Adrenal gland (tissue), 12 donors: ENCODE measurements around the gene DPP9. TPM values are rescaled to one million over a fixed set of nuclear protein-coding genes. Genes with fewer than 3 reads are reported as not detected.

ENCODE experiments used
- DNase-seq, 7 donors: peaks; one replicate each; pipeline ENCODE4 v3.0.0-alpha.2; 2019 to 2020
- H3K27ac ChIP-seq, 5 donors: fragments of 200-600 bp; sonication (generic) in 4 of 5; 1 replicate in 3 of 5; 2 replicates in 2 of 5; pipeline versions ENCODE4 v1.5.1 to v1.8.0; 2016 to 2020; ENCODE audit warnings: mild to moderate bottlenecking in 1 of 5
- H3K27me3 ChIP-seq: fragments of 200-600 bp; 2 replicates; pipeline ENCODE4 v1.8.0; 2021
- H3K36me3 ChIP-seq, 2 donors: fragments of 200-600 bp; replicated peaks in 1 of 2; 1 replicate in 1 of 2; 2 replicates in 1 of 2; pipeline versions ENCODE4 v1.5.1 to v1.8.0; 2018 to 2022
- H3K4me1 ChIP-seq, 2 donors: fragments of 200-600 bp; replicated peaks in 1 of 2; 1 replicate in 1 of 2; 2 replicates in 1 of 2; pipeline versions ENCODE4 v1.5.1 to v1.8.0; 2018 to 2021
- H3K4me3 ChIP-seq, 4 donors: fragments of 200-600 bp; sonication (generic) in 3 of 4; one replicate each; pipeline ENCODE4 v1.5.1; 2016 to 2018
- H3K9me3 ChIP-seq, 3 donors: fragments of 200-600 bp; sonication (generic) in 1 of 3; replicated peaks in 1 of 3; 1 replicate in 2 of 3; 2 replicates in 1 of 3; pipeline versions ENCODE4 v1.5.1 to v1.8.0; 2016 to 2021
- POLR2A ChIP-seq, 2 donors: fragments of 450-650 bp; IDR thresholded peaks; one replicate each; pipeline ENCODE4 v1.6.1; 2017; ENCODE audit warnings: antibody characterized with exemption in 2 of 2, mild to moderate bottlenecking in 2 of 2, moderate library complexity in 1 of 2
- WGBS, 4 donors: extraction: QIAGEN DNeasy Blood & Tissue Kit in 2 of 4; methylation state at CpG; one replicate each; pipeline versions ENCODE4 v1.1.5 to v1.1.7; 2013 to 2017; 5-methylcytosine and 5-hydroxymethylcytosine counted together
- intact Hi-C, 2 donors: fragments of 100-400 bp; cut with DNase I; formaldehyde crosslinking; loops; one replicate each; pipeline versions ENCODE4 v1.14.1 to v1.15.0; 2022 to 2023
- polyA plus RNA-seq, 3 donors: library from polyadenylated mRNA; stranded (reverse); fragments of 200-250 nt in 2 of 3; fragments of 350-450 nt in 1 of 3; fragmentation: Illumina TruSeq in 1 of 3; extraction: RNeasy Lipid Tissue Mini Kit (QIAGEN cat#74804) in 1 of 3; gene quantifications; one replicate each; pipeline ENCODE4 v1.2.3, GENCODE V29; 2013 to 2014
- total RNA-seq, 9 donors: library from RNA; depleted of rRNA in 4 of 9; stranded (reverse); fragments of >200 nt in 4 of 9; fragments of 120-200 nt in 1 of 9; fragmentation: NEBNext Ultra II Directional in 1 of 9; extraction: Animal tissue kit (Norgen Biotek cat#: 25700) in 1 of 9; gene quantifications; one replicate each; pipeline versions ENCODE4 v1.1.0 to v1.2.4, GENCODE V29; 2013 to 2023
- TF ChIP-seq, protein P1 (sequence below), 6 experiments: fragments of 450-650 bp in 4 of 6; fragments of 200-600 bp in 2 of 6; sonication (generic) in 1 of 6; IDR thresholded peaks; 1 replicate in 5 of 6; 2 replicates in 1 of 6; pipeline versions ENCODE4 v1.5.1 to v1.8.0; 2016 to 2021; ENCODE audit warnings: antibody characterized with exemption in 6 of 6, mild to moderate bottlenecking in 2 of 6, moderate library complexity in 1 of 6
- donor health status: healthy with polysubstance abuse.
- donor health status: Bipolar disorder and iron deficiency.
- donor health status: DM: yes; HTN: yes; CAD: no.
- donor health status: DM: no; HTN: no; CAD: no.
- donor health status: DM: no; HTN: no; CAD: no.
- donor health status: DM: yes; HTN: yes; CAD: no.

The DPP9 gene
- total and polyA plus RNA-seq, 12 donors, result 9.5 to 117 (median 46.9) TPM

DNA sequence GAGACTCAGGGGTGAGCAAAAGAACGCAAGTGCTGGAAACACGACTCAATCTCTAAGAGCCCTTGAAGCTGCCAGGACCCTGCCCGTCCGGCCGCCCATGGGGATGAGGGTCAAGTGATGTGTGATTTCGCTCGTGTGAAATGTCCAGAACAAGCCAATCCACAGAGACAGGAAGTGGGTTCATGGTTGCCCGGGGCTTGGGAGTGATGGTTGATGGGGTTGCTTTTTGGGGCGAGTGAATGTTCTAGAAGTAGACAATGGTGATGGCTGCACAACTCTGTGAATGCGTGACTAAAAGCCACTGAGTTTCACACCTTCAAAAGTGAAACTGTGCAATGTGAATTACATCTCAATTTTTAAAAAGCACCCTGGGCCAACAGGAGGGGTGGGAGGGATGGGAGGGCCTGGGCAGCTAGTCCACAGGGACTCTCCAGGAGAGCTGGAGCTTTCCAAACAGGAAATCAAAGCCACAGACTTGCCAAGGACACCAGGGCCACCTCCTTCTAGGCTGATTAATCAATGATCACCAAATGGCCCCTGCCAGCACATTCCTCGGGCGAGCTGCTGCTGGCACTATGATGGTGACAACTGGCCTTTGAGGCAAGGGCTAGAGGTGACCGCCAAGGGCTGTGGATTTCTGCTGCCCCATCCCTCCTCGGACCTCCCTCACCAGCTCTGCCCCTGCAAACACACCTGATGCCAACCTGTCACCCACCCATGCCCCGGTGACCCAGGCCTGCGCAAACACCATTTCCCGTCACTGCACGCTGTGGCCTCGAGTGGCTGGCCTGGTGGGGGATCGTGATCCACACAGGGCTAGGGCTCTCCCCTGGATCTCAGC, 14.0 kb downstream of the DPP9 start:
- H3K27ac ChIP-seq, result peak overlapping the region in 3 of 5 donors; percentile 11 to 72 (median 71)
- no peak overlapping the region for H3K4me3 ChIP-seq
- no peaks in the 10 kb centered on the region for H3K27me3 ChIP-seq
- H3K36me3 ChIP-seq, result peaks cover 0 to 58% of the 10 kb centered on the region in 2 donors
- DNase-seq, result peak in 6 of 7 donors; percentile 65 to 86 (median 76)
- TF ChIP-seq, protein P1, sequence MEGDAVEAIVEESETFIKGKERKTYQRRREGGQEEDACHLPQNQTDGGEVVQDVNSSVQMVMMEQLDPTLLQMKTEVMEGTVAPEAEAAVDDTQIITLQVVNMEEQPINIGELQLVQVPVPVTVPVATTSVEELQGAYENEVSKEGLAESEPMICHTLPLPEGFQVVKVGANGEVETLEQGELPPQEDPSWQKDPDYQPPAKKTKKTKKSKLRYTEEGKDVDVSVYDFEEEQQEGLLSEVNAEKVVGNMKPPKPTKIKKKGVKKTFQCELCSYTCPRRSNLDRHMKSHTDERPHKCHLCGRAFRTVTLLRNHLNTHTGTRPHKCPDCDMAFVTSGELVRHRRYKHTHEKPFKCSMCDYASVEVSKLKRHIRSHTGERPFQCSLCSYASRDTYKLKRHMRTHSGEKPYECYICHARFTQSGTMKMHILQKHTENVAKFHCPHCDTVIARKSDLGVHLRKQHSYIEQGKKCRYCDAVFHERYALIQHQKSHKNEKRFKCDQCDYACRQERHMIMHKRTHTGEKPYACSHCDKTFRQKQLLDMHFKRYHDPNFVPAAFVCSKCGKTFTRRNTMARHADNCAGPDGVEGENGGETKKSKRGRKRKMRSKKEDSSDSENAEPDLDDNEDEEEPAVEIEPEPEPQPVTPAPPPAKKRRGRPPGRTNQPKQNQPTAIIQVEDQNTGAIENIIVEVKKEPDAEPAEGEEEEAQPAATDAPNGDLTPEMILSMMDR (IDR thresholded peaks at IDR 0.05), result no peak
- TF ChIP-seq POLR2A (IDR thresholded peaks at IDR 0.05), result no peak
- H3K4me1 ChIP-seq, result peaks cover 10 to 17% of the 10 kb centered on the region in 2 donors
- intact Hi-C loops, result no loop called here
- H3K9me3 ChIP-seq, result no peaks in the 10 kb centered on the region
- 82 to 91% (median 85%) methylated on average over 13 to 20 of the region's 20 CpGs for WGBS, 4 donors

- no peaks in the 10 kb centered on the region for H3K9me3 ChIP-seq
- H3K36me3 ChIP-seq, result peaks cover 0 to 62% of the 10 kb centered on the region in 2 donors
- H3K27ac ChIP-seq, result peak overlapping the region in 2 of 5 donors; percentile 14 to 68
- TF ChIP-seq, protein P1 (IDR thresholded peaks at IDR 0.05), result no peak
- TF ChIP-seq POLR2A (IDR thresholded peaks at IDR 0.05), result no peak
- 71 to 88% (median 81%) methylated on average over 10 of the region's 10 CpGs for WGBS, 4 donors
- H3K4me1 ChIP-seq, result peaks cover 9 to 17% of the 10 kb centered on the region in 2 donors
- no peaks in the 10 kb centered on the region for H3K27me3 ChIP-seq
- H3K4me3 ChIP-seq, result no peak overlapping the region
- peak in 4 of 7 donors; percentile 38 to 72 (median 50) for DNase-seq
- intact Hi-C loops, result no loop called here
Observed at GRCh38 chr19:4707956-4708650, 15.5 kb downstream of the DPP9 start.

- intact Hi-C loops, result no loop called here
- 64 to 75% (median 70%) methylated on average over 12 of the region's 12 CpGs for WGBS, 4 donors
- H3K4me1 ChIP-seq, result peaks cover 8 to 17% of the 10 kb centered on the region in 2 donors
- peak in 4 of 7 donors; percentile 48 to 61 (median 54) for DNase-seq
- H3K36me3 ChIP-seq, result peaks cover 0 to 60% of the 10 kb centered on the region in 2 donors
- TF ChIP-seq POLR2A (IDR thresholded peaks at IDR 0.05), result no peak
- TF ChIP-seq, protein P1 (IDR thresholded peaks at IDR 0.05), result no peak
- H3K4me3 ChIP-seq, result no peak overlapping the region
- H3K27me3 ChIP-seq, result no peaks in the 10 kb centered on the region
- H3K27ac ChIP-seq, result peak overlapping the region in 1 of 5 donors; percentile 68
- no peaks in the 10 kb centered on the region for H3K9me3 ChIP-seq
Observed at GRCh38 chr19:4707322-4707721, 16.3 kb downstream of the DPP9 start.

DNA sequence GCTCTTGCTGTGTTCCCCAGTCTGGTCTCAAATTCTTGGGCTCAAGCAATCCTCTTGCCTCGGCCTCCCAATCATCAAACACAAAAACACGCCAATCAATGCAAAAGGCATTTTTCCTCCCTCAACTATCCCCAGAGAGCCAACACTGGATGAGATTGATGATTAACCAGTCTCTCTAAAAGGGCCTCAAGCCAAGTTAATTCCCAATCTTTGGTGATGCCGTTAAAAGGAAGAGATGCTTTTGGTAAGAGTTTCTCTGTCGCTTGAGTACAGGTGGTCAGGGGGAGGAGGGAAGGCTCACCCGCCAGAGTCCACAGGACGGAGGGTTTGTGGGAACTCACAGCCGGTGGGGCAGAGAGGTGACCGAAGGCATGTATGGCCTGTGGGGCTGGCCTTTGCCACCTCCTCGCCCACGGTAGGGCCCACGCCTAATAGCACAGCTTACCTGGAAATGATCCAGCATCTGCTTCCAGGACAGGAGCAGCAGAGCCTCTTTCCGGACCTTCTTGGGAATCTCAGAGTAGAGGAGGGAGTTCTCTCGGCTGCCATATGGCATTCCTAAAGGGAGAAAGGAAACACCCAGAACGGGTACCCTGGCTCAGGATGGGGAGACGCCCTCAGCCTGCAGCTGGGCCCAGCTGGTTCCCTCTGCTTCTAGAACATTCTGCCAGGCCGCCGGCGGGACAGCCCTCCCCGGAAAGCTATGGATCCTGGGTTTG, 18.1 kb downstream of the DPP9 start:
- Histone ChIP-seq H3K36me3 (peaks cover 0 to 62% of the 10 kb centered on the region in 2 donors), H3K4me1 (peaks cover 8 to 17% of the 10 kb centered on the region in 2 donors), H3K27ac (no peak overlapping the region), H3K27me3 (no peaks in the 10 kb centered on the region), H3K9me3 (no peaks in the 10 kb centered on the region), H3K4me3 (no peak overlapping the region)
- DNase-seq, result no peak
- TF ChIP-seq POLR2A (IDR thresholded peaks at IDR 0.05), result no peak
- TF ChIP-seq, protein P1 (IDR thresholded peaks at IDR 0.05), result no peak
- WGBS, 4 donors, result 87 to 93% (median 89%) methylated on average over 18 to 19 of the region's 19 CpGs
- intact Hi-C loops, result no loop called here
